Suprapubic skin (tissue), 4 donors: ENCODE measurements around the gene YPEL4.

Experiments
- EP300 ChIP-seq: sonication (generic); formaldehyde crosslinking; IDR thresholded peaks from one replicate; pipeline ENCODE4 v1.6.1; 2017; ENCODE audit warnings: antibody characterized with exemption
- POLR2A ChIP-seq, 2 donors: fragments of 450-650 bp; IDR thresholded peaks; one replicate each; pipeline ENCODE4 v1.6.1; 2017; ENCODE audit warnings: antibody characterized with exemption in 2 of 2, mild to moderate bottlenecking in 2 of 2, moderate library complexity in 2 of 2
- POLR2AphosphoS5 ChIP-seq, 3 donors: sonication (generic); formaldehyde crosslinking; IDR thresholded peaks; one replicate each; pipeline ENCODE4 v1.6.1; 2017; ENCODE audit warnings: antibody characterized with exemption in 3 of 3
- TF ChIP-seq, protein P1 (sequence below), 2 donors: fragments of 200-600 bp in 1 of 2; fragments of 450-650 bp in 1 of 2; sonication (generic) in 1 of 2; IDR thresholded peaks; one replicate each; pipeline ENCODE4 v1.5.1; 2016 to 2019; ENCODE audit warnings: antibody characterized with exemption in 2 of 2, mild to moderate bottlenecking in 1 of 2, moderate library complexity in 1 of 2

DNA sequence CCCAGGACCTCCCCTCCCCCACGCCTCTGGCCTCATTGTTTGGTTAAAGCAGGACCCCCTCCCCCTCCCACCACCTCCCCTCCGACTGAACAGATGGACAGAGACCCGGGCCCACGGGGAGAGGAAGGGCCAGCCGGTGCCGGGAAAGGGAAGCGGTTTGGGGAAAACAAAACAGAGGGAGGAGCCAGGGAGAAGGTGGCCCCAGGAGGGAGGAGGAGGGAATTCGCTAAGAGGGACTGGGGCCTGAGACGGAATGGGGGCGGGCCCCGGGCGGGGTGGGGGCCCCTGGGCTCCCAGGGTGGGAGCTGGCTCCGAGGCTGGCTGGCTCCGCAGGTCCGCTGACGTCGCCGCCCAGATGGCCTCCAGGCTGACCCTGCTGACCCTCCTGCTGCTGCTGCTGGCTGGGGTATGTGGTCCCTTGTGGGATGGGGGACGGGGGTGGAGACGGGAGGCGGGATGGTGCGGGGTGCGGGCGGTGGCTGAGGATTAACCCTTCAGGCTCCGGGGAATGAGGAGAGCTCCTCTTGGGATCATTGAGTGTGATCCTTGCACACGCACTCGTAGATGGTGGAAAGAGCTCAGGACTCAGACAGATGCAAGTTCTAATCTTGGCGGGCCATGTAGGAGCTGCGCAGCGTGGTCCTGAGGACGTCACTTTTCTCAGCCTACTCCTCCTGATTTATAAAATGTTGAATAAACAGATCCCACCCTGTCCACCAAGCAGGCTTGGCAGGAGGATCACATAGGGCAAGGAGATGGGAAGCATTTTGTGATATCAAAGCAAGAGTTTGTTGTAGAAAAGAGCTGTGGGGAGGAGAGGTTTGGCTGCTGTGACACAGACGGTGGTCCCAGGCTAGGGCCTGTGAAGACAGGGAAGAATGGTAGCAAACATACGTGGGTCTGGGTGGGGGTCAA lies 51.5 kb downstream of the YPEL4 start:
- TF ChIP-seq, protein P1, sequence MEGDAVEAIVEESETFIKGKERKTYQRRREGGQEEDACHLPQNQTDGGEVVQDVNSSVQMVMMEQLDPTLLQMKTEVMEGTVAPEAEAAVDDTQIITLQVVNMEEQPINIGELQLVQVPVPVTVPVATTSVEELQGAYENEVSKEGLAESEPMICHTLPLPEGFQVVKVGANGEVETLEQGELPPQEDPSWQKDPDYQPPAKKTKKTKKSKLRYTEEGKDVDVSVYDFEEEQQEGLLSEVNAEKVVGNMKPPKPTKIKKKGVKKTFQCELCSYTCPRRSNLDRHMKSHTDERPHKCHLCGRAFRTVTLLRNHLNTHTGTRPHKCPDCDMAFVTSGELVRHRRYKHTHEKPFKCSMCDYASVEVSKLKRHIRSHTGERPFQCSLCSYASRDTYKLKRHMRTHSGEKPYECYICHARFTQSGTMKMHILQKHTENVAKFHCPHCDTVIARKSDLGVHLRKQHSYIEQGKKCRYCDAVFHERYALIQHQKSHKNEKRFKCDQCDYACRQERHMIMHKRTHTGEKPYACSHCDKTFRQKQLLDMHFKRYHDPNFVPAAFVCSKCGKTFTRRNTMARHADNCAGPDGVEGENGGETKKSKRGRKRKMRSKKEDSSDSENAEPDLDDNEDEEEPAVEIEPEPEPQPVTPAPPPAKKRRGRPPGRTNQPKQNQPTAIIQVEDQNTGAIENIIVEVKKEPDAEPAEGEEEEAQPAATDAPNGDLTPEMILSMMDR (IDR thresholded peaks at IDR 0.05) = no peak
- TF ChIP-seq EP300 (no peak), POLR2A (IDR thresholded peaks at IDR 0.05) (no peak), POLR2AphosphoS5 (IDR thresholded peaks at IDR 0.05) (no peak)
